Umbilical cord (tissue), 2 donors: ENCODE results near the gene ZBTB7B. TPM values are rescaled to one million over a fixed set of nuclear protein-coding genes. Genes with fewer than 3 reads are reported as not detected.

Source experiments
- DNase-seq: peaks from one replicate; pipeline ENCODE4 v3.0.0-alpha.2; 2015; ENCODE audit warnings: low spot score
- total RNA-seq: library from RNA; depleted of rRNA; stranded (reverse); fragments of >200 nt; gene quantifications from one replicate; pipeline ENCODE4 v1.2.3, GENCODE V29; 2014; ENCODE audit warnings: low replicate concordance; ENCODE audit not compliant: insufficient read depth

ZBTB7B gene
- total RNA-seq, 1 donor from 2014 or later, result 18.8 TPM

DNA sequence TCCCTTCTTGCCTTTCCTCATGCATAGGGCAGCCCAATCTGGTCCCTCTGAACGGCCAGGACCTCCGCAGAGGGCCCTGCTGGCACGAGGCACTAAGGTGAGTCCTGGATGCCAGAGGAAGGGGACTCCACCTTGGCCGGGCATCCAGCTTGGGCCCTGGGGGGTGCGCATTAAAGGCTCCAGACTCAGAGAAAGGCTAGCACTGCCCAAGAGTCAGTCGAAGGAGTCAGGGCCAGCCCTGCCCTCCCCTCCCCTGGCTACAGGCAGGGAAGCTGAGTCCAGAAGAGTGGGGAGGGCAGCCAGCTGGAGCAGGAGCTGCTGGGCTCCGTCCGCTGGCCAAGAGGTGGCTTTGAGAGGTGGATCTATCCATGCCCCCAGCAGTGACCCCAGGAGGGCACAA, 58.1 kb downstream of the ZBTB7B start:
- no peak for DNase-seq

DNA sequence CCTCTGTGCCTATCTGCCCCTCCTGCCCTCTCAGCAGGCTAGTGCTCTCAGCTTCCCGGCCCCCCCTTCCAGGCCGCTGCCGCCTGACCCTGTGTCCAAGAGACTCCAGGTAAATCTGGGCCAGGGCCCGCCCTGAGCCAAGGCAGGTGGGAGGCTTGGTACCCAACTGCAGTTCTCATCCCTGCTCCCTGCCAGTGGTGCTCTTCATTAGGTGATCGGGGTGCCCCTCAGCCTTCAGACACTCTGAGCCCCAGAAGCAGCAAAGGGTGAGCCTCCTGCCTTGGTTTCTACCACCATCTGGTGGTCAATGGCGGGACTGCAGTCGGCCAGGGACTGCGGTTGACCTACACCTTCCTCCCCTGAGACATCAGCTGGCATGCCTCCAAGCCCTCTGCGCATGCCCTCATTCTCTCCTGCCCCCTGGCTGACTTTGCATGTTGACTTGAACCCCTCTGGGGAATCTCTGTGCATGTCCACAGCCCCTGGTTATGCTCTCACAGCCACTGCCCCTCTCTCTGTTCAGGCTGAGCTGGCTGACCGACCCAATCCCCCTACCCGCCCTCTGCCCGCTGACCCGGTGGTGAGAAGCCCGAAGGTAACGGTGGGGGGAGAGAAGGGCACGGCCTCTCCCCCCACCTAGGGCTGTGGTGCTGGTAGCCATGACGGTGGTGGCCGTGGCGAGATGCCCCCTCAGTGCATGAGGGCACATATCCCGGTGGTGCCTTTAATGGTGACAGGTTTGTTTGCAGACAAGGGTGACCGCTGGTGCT, 59.0 kb downstream of the ZBTB7B start:
- peak; percentile 80 for DNase-seq

DNA sequence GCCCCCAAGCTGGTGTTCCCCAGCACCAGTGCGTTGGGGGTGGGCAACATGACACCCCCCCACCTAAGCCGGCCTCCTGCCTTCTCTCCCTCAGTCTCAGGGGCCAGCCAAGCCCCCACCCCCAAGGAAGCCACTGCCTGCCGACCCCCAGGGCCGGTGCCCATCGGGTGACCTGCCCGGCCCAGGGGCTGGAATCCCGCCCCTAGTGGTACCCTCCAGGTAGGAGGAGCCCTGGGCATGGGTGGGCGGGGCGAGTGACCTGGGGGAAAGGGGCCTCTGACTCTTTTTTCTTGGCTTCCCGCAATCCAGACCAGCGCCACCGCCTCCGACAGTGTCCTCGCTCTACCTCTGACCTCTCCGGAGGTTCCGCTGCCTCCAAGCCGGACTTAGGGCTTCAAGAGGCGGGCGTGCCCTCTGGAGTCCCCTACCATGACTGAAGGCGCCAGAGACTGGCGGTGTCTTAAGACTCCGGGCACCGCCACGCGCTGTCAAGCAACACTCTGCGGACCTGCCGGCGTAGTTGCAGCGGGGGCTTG, 59.6 kb downstream of the ZBTB7B start:
- DNase-seq, result no peak

DNA sequence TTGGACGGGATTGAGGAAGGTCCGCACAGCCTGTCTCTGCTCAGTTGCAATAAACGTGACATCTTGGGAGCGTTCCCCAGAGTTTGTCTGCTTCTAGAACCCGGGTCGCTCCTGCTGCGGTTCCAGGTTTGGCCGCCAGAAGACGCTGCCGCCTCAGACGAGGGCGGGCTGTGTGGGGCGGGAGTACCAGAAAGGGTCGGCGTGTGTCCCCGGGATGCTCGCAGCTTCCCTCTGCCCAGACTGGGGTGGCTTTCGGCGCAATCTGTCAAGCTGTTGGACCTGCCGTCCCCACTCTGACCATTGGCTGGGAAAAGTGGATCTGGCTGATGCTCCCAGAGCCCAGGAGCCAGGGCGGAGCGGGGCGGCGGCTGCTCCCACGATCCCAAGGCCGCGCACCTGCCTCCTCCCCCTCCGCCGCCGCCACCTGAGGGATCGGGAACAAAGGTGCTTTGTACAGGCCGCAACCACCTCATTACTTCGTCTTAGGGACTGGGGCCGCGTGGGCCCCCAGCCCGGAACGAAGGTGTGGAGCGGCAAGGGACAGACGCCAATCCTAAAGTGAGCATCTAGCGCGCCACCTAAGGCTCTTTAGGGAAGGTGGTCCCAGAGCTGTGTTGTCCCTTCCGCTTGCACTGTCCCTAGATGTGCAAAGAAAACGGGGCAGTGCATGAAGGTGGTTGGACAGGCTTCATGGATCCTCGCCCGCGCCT, 60.3 kb downstream of the ZBTB7B start:
- peak; percentile 57 for DNase-seq

- peak; percentile 91 for DNase-seq
Observed at GRCh38 chr1:155063550-155064110, 61.0 kb downstream of the ZBTB7B start, which contains the start of gene EFNA4. EFNA4 (plus strand) TSS chr1:155063740; CDS start chr1:155063824, 84 bp downstream.

DNA sequence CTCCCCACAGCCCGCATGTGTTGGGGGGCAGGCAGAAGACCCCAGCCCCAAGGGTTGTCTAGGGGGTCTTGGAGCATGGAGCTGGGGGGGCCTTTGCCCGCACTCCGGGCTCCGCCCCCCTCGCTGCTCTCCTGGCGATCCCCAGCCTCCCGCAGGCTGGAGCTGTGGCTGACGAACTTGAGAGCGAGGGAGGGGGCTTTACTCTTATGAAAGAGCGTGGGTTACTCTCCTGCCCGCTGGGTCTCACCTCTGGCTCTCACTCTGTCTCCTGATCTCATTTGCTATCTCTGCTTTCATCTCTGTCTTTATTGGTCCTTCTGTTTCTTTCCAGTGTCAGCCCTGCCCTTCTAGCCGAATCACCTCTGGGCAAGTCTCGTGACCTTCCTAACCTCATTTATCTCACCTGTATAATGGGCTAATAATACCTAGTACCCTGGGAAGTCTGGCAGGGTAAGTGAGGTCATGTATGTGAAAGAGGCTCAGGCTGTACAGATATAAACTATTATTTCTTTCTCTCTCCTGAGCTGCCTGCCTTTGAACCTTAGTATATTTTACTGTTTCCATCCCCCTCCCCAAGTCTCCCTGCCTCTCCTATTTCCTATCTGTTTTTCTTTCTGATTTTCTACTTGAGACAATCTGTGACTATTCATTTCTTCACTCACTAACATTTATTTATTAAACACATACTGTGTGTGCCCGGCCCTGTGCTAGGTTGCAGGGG, 61.7 kb downstream of the ZBTB7B start:
- peak; percentile 22 for DNase-seq

GRCh38 chr1:155064832-155065429, 62.3 kb downstream of the ZBTB7B start:
- no peak for DNase-seq

- DNase-seq, result no peak
Observed at GRCh38 chr1:155066777-155067176, 64.2 kb downstream of the ZBTB7B start.

Other genes starting within 250 kb of the ZBTB7B start
- gene KCNN3, start 132.5 kb upstream of the ZBTB7B start, total RNA-seq, result 1.9 TPM
- gene PMVK, start 66.1 kb upstream of the ZBTB7B start, total RNA-seq, result 13.0 TPM
- gene PBXIP1, start 46.7 kb upstream of the ZBTB7B start, total RNA-seq, result 120 TPM
- 9.4 TPM for gene PYGO2, start 41.0 kb upstream of the ZBTB7B start, total RNA-seq
- gene SHC1, start 32.1 kb upstream of the ZBTB7B start, total RNA-seq, result 73.2 TPM
- gene CKS1B, start 28.1 kb upstream of the ZBTB7B start, total RNA-seq, result 18.5 TPM
- 14.9 TPM for gene FLAD1, start 19.5 kb upstream of the ZBTB7B start, total RNA-seq
- gene LENEP, start 9.2 kb upstream of the ZBTB7B start, total RNA-seq, result not detected
- gene DCST2, start 31.0 kb downstream of the ZBTB7B start, total RNA-seq, result not detected
- not detected for gene DCST1, start 31.0 kb downstream of the ZBTB7B start, total RNA-seq
- 35.6 TPM for gene ADAM15, start 48.5 kb downstream of the ZBTB7B start, total RNA-seq
- gene EFNA4, start 60.9 kb downstream of the ZBTB7B start, total RNA-seq, result 9.9 TPM
- 0.72 TPM for gene EFNA3, start 76.0 kb downstream of the ZBTB7B start, total RNA-seq
- gene EFNA1, start 125.1 kb downstream of the ZBTB7B start, total RNA-seq, result 3.1 TPM
- 22.9 TPM for gene SLC50A1, start 133.1 kb downstream of the ZBTB7B start, total RNA-seq
- gene DPM3, start 137.7 kb downstream of the ZBTB7B start, total RNA-seq, result not detected
- gene KRTCAP2, start 170.5 kb downstream of the ZBTB7B start, total RNA-seq, result 45.5 TPM
- 1.9 TPM for gene TRIM46, start 171.0 kb downstream of the ZBTB7B start, total RNA-seq
- gene THBS3, start 205.1 kb downstream of the ZBTB7B start, total RNA-seq, result 58.3 TPM
- gene MTX1, start 205.9 kb downstream of the ZBTB7B start, total RNA-seq, result 17.3 TPM